GM21786 (cell line): Measurements from ENCODE around the gene CLK3.

Experiments
- ATAC-seq: cut with Tn5 transposase; IDR thresholded peaks from one replicate; pipeline ENCODE4 v1.9.1; 2021; ENCODE audit not compliant: unreplicated experiment

The CLK3 gene

GRCh38 chr15:74603026-74603788 lies 12.4 kb upstream of the CLK3 start:
- no peak for ATAC-seq

- no peak for ATAC-seq
Measured at GRCh38 chr15:74603789-74604705, 11.6 kb upstream of the CLK3 start.

- no peak for ATAC-seq
Measured at GRCh38 chr15:74604983-74605794, 10.4 kb upstream of the CLK3 start.

GRCh38 chr15:74605795-74606150 lies 9.9 kb upstream of the CLK3 start:
- no peak for ATAC-seq

DNA sequence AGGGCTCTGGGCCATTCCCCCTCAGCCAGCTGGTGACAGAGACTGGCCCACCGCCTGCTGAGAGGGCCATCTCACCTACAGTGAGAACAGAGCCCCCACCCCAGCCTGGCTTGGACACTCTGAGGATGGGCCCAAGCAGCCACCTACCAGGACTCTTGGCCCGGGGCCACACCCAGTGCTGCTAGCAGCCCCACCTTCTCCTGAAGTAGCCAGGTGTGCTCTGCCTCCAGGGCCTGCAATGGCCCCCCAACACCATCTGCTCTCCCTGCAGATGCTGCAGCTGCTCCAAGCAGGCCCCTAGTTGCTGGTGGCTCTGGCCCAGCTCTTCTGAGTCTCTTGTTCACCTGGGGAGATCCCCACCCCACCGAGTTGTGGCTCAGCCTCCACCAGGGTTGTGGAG lies 6.8 kb upstream of the CLK3 start:
- ATAC-seq: no peak

DNA sequence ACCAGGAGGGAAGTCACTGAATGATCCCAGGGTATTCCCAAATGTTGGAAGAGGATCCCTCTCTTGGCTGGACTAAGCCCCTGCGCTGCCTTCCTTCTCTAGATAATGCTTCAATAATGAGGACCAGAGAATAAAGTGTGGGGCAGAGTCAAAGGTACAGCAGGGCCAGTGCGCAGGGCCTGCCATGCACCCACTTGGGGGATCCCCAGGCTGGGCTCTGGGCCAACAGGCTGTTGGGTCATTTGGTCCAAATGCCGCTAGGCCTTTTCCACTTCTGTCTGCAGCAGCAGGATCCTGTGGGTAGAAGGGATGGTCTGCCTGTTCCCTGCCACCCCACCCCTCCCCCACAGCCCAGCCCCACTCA lies 5.7 kb upstream of the CLK3 start:
- no peak for ATAC-seq

DNA sequence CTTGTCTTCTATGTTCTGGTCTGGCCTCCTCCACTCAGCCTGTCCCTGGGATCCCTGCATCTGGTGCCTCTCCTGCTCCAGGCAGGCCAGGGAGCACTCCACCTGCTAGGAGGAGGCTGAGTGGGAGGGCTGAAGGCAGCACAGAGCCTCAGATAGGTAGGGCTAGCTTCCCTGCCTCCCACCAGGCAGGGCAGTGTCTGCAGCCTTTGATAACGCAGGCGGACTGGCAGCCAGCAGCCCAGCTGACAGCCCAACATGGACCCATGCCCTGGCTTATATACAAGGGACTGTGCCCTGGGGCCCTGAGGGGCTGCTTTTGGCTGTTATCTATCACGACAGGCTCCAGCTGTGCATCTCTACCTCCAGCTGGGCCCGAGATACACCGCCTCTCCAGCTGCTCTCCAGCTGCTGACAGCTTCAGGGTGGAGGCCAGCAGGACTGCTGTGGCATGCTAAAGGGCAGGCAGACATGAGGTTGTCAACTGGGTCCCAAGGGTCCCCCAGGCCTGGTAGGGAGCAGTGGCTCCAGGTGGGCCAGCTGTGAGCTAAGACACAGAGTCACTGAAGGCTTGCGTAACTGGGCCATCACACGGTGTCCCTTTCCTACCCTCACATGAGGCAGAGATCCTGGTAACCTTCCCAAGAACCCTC lies 5.2 kb upstream of the CLK3 start:
- ATAC-seq: no peak

- no peak for ATAC-seq
Measured at GRCh38 chr15:74611341-74611740, 4.3 kb upstream of the CLK3 start.

DNA sequence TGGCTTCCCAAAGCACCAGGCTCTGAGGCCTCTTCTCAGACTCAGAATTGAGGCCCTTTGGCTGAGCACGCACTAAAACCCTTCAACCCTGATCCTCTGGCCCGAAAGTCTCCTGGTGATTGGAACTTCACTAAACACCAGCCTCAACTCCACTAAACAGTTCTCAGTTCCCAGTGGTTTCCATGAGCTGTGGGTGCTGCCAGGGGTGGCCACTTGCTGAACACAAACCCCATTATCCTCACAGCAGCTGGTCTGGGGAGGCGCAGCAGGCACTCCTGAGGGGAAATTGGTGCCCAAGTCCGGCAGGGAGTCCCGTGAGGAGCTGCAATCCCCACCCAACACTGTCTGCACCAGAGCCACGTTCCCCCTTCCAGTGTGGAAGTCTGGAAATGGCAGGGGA lies 3.8 kb upstream of the CLK3 start:
- ATAC-seq: no peak

GRCh38 chr15:74612677-74613076 lies 3.0 kb upstream of the CLK3 start:
- ATAC-seq: no peak

GRCh38 chr15:74613089-74613952 lies 2.3 kb upstream of the CLK3 start:
- ATAC-seq: no peak

DNA sequence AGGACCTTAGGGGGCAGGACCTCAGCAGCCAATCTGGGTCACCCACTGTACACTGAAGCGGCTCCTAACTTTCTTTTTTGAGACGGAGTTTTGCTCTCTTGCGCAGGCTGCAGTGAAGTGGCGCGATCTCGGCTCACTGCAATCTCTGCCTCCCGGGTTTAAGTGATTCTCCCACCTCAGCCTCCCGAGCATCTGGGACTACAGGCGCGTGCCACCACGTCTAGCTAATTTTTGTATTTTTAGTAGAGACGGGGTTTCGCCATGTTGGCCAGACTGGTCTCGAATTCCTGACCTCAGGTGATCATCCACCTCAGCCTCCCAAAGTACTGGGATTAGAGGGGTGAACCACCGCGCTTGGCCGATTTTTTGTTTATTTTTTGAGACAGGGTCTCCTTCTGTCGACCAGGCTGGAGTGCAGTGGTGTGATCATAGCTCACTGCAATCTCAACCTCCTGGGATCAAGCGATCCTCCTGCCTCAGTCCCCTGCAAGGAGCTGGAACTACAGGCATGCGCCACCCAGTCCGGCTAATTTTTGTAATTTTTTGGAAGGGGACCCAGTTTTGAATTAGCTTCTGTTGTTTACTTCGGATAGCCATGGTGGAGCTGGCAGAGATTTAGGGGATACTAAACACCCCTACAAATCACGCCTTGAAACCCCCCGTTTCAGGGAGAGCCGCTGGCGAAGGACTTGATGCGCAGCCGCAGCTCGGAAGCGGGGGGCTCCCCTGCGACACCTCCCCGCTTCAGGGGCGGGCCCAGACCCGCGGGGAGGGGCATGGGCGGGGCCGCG lies 1.5 kb upstream of the CLK3 start:
- no peak for ATAC-seq

DNA sequence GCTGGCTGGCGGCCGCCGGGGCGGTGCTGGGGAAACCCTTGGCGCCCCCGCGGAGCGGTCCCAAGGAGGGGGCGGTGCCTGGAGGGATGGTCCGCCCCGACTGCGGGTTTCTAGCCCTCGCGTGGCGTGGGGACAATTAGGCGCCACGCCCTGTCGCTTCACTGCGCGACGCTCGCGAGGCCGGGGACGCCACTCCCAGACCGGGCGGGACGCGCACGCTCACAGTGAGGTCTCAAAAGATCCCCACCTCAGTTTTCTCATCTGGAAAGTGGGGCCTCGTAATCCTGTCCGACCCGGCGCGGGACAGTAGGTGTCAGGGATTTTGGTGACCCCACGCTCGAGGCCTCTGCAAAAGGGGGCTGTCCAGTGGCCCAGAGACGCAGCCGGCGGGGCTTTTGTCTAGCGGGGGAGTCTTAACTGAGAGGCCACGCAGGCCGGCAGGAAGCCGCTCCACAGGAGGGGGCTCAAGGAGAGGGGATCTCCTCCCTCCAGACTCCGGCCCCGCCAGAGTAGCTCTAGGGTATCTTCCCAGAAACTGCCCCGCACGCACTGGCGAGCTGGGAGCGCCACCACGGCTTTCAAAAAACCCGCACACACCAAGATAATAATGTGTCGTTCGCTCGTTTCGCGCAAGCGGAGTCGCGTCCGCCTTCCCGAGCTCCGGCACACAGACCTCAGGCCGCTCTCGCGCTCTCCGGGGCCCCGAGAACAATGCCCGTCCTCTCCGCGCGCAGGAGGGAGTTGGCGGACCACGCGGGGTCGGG lies 710 bp upstream of the CLK3 start:
- peak; percentile 36 for ATAC-seq

DNA sequence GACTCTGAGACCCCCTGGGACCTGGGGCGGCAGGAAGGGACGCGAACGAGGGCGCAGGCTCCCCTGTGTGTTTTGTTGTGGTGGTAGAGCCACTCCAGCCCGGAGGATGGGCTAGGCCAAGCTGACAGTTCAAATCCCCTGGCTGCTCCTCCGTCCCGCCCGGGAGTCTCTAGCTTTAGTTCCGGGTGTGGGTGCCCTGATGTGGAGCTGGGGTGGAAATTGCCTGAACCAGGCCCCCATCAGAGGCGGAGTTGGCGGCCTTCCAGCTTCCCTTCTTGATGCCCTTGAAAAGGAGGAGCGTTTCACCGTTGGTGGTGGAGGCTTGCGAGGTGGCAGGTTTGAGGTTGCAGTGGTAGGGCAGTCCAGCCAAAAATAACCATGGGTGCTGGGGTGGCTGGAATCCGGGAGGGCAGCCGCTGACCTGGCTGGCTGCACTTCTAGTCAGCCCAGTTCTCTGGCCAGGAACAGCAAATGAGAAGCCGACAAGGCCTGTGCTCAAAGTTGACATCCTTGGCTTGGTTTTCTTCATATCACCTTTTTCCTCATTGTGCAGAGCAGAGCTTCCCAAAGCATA lies 817 bp downstream of the CLK3 start:
- no peak for ATAC-seq

DNA sequence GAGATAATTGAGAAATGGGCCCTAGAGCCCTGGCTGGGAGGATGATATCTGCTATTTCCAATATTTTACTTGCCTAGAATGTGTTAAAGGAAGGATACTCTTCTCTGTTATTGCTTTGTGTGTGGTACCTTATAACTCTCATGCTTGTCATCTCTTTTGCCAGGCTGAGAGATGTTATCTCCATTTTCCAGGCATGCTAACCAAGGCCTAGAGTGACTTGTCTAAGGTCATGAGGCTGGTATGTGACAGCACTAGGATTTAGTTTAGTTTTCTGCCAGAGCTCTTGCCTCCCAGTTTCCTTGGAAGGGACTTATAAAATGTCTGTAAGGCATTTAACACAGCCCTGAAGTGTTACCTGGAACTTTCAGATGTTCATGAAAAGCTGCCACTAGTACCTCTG lies 1.4 kb downstream of the CLK3 start:
- ATAC-seq: no peak

DNA sequence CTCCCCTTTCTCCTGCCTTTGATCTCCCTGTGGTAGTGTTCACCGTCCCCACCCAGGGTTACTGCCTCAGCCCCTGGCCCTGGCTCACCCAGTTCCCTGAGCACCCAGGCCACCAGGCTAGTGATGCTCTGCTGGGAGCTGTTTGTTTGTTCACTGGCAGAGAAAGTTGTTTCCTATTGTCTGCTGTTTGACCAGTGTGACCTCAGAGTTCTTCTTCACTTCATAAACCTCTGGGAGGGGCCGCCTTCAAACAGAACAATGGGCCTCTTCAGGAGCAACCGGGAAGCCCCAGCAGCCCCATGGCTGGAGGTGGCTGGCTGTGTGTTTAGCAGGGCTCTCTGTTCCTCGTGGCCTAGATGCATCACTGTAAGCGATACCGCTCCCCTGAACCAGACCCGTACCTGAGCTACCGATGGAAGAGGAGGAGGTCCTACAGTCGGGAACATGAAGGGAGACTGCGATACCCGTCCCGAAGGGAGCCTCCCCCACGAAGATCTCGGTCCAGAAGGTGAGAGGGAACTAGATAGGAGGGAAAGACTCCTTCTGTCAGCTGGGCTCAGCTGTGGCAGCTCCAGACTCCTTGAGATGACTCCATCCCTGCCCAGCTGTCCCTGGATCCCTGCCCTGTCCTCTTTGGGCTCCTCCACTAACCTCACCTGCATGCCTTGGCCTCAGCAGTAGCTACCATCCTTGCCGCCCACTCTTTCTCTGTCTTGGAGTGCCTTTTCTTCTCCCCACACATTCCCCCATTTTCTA lies 3.4 kb downstream of the CLK3 start:
- no peak for ATAC-seq

- no peak for ATAC-seq
Measured at GRCh38 chr15:74619916-74620635, 4.4 kb downstream of the CLK3 start.
